Endothelial cell of umbilical vein (primary cell): ENCODE data around the gene SMAD5. TPM values are rescaled to one million over a fixed set of nuclear protein-coding genes. Genes with fewer than 3 reads are reported as not detected.

ENCODE experiments used
- BruUV-seq: library from RNA; stranded (reverse); fragments of 400-500 nt; replicated peaks from 2 replicates; lab custom pipeline; 2021; lab: Mats Ljungman, UMichigan
- CTCF ChIA-PET: fragments of 300-600, 350-600 bp; sonication (Branson Sonifier 250); formaldehyde crosslinking; loops from one replicate; lab custom pipeline; 2021; ENCODE audit warnings: antibody characterized with exemption, inconsistent platforms; lab: Charles Lee
- POLR2A ChIA-PET: fragments of 300-600, 350-600 bp; sonication (Branson Sonifier 250); formaldehyde crosslinking; loops from one replicate; lab custom pipeline; 2021; ENCODE audit warnings: antibody characterized with exemption, inconsistent platforms; lab: Charles Lee
- DNase-seq: peaks from one replicate; pipeline ENCODE4 v3.0.0-alpha.2; 2011; ENCODE audit warnings: low read depth, low spot score
- FAIRE-seq: peaks from 2 replicates; lab custom pipeline; 2011; peaks lifted over from hg19 to GRCh38; lab: Jason Lieb, UNC
- H2AFZ ChIP-seq: 2 replicates; pipeline ENCODE4 v1.6.0; 2012; ENCODE audit warnings: low read depth, low read length, control low read depth, inconsistent platforms
- H3K27ac ChIP-seq: 2 replicates; pipeline ENCODE4 v1.5.1; 2011; ENCODE audit warnings: low read depth, mild to moderate bottlenecking, control low read depth, low read length, moderate library complexity; ENCODE audit not compliant: insufficient read depth
- H3K27me3 ChIP-seq, 2 experiments: 2 replicates each; pipeline versions ENCODE4 v1.6.0 to v1.6.1; 2011; ENCODE audit warnings: low read length in 2 of 2, mixed read lengths in 1 of 2; ENCODE audit not compliant: control insufficient read depth in 2 of 2, insufficient read depth in 2 of 2
- H3K36me3 ChIP-seq, 2 experiments: 2 replicates in 1 of 2; 3 replicates in 1 of 2; pipeline ENCODE4 v1.5.1; 2011; ENCODE audit warnings: low read length in 2 of 2, mild to moderate bottlenecking in 1 of 2, moderate library complexity in 1 of 2; ENCODE audit not compliant: control insufficient read depth in 2 of 2, insufficient read depth in 2 of 2; ENCODE audit errors: extremely low read depth in 1 of 2
- H3K4me1 ChIP-seq: 3 replicates; pipeline ENCODE4 v1.5.1; 2011; ENCODE audit warnings: mild to moderate bottlenecking, low read length; ENCODE audit not compliant: control insufficient read depth, insufficient read depth; ENCODE audit errors: extremely low read depth
- H3K4me2 ChIP-seq: 2 replicates; pipeline ENCODE4 v1.6.1; 2011; ENCODE audit warnings: low read length, control low read depth, mixed read lengths; ENCODE audit not compliant: insufficient read depth
- H3K4me3 ChIP-seq, 3 experiments: fragments of 200-600 bp in 1 of 3; sonication (generic), shearing (Covaris generic) in 1 of 3; replicated peaks in 1 of 3; 2 replicates each; pipeline ENCODE4 v1.5.1; 2011 to 2016; ENCODE audit warnings: control low read depth in 3 of 3, low read length in 3 of 3, mild to moderate bottlenecking in 2 of 3, inconsistent platforms in 1 of 3, low read depth in 1 of 3, moderate library complexity in 1 of 3; ENCODE audit not compliant: insufficient read depth in 1 of 3
- H3K79me2 ChIP-seq: 2 replicates; pipeline ENCODE4 v1.6.0; 2012; ENCODE audit warnings: low read length, inconsistent platforms; ENCODE audit not compliant: control insufficient read depth, insufficient read depth
- H3K9ac ChIP-seq: replicated peaks from 2 replicates; pipeline ENCODE3; 2011; ENCODE audit warnings: low read length, control low read depth; ENCODE audit not compliant: insufficient read depth; ENCODE audit errors: extremely low read depth
- H3K9me1 ChIP-seq: replicated peaks from 3 replicates; pipeline ENCODE4 v1.6.0; 2011; ENCODE audit warnings: mild to moderate bottlenecking, low read length; ENCODE audit not compliant: control insufficient read depth, insufficient read depth; ENCODE audit errors: extremely low read depth
- H3K9me3 ChIP-seq: replicated peaks from 2 replicates; pipeline ENCODE4 v1.5.1; 2012; ENCODE audit warnings: low read length, inconsistent platforms; ENCODE audit not compliant: control insufficient read depth, insufficient read depth
- H4K20me1 ChIP-seq: replicated peaks from 2 replicates; pipeline ENCODE3; 2011; ENCODE audit warnings: mild to moderate bottlenecking, low read length; ENCODE audit not compliant: control insufficient read depth, insufficient read depth; ENCODE audit errors: extremely low read depth
- CTCF ChIP-seq, 2 donors: IDR thresholded peaks; 1 replicate in 1 of 2; 2 replicates in 1 of 2; pipeline ENCODE4 v1.5.1; 2011; ENCODE audit warnings: low read length in 2 of 2, mild to moderate bottlenecking in 2 of 2, moderate library complexity in 2 of 2, control low read depth in 1 of 2, inconsistent platforms in 1 of 2, low read depth in 1 of 2; ENCODE audit not compliant: insufficient read depth in 1 of 2; ENCODE audit errors: extremely low read depth in 1 of 2
- EZH2 ChIP-seq: IDR thresholded peaks from 2 replicates; pipeline ENCODE4 v1.6.1; 2012; ENCODE audit warnings: borderline replicate concordance, low read depth, mild to moderate bottlenecking, moderate library complexity, low read length, inconsistent platforms; ENCODE audit not compliant: severe bottlenecking
- FOS ChIP-seq: IDR thresholded peaks from 2 replicates; pipeline ENCODE4 v1.6.1; 2011; ENCODE audit warnings: mild to moderate bottlenecking, low read length, moderate library complexity, borderline replicate concordance; ENCODE audit not compliant: insufficient read depth
- GATA2 ChIP-seq: IDR thresholded peaks from 2 replicates; pipeline ENCODE4 v1.7.0; 2011; ENCODE audit warnings: low read depth, mild to moderate bottlenecking, moderate library complexity, mixed read lengths, low read length; ENCODE audit not compliant: insufficient read length, insufficient read depth
- MAX ChIP-seq: IDR thresholded peaks from 2 replicates; pipeline ENCODE4 v1.6.1; 2011; ENCODE audit not compliant: insufficient read depth, insufficient read length
- dilution Hi-C: fragments of 300-500 bp; cut with MboI; formaldehyde crosslinking; loops from one replicate; pipeline ENCODE4 v1.15.0; 2019; ENCODE audit warnings: low sequenced_read_pairs; ENCODE audit not compliant: extremely low pct_ligation_motif_present
- intact Hi-C: fragments of 100-400 bp; cut with micrococcal nuclease; formaldehyde crosslinking; loops from one replicate; pipeline ENCODE4 v1.10.0; 2022
- polyA plus RNA-seq, 4 experiments: library from polyadenylated mRNA; depleted of rRNA in 3 of 4; stranded (reverse) in 3 of 4; unstranded in 1 of 4; fragments of >200 nt; gene quantifications; 2 replicates each; pipeline versions ENCODE4 v1.2.1 to v1.2.3, GENCODE V29; 2011 to 2012; ENCODE audit warnings: missing spikeins in 1 of 4
- total RNA-seq: library from RNA; stranded (reverse); gene quantifications from 2 replicates; pipeline ENCODE4 v1.2.3, GENCODE V29; 2021

Gene SMAD5
- total and polyA plus RNA-seq, 2 donors (not counting 3 experiments of a cell fraction or from before 2014, with no cell fraction given): 26.0 to 66.0 TPM

- H3K4me3 ChIP-seq: no peak overlapping the region
- DNase-seq: no peak
- no peaks in the 10 kb centered on the region for H3K9me3 ChIP-seq
- H3K4me1 ChIP-seq: no peaks in the 10 kb centered on the region
- no peaks in the 10 kb centered on the region for H3K9me1 ChIP-seq
- H3K27me3 ChIP-seq: peaks cover 13 to 26% of the 10 kb centered on the region in 2 experiments
- no TSS peak for BruUV-seq
- dilution Hi-C loops: no loop called here
- H3K79me2 ChIP-seq: no peaks in the 10 kb centered on the region
- H3K9ac ChIP-seq: no peak overlapping the region
- H3K27ac ChIP-seq: no peak overlapping the region
- no peak for FAIRE-seq
- ChIA-PET POLR2A (interaction anchor here (0.6 kb wide), 1 partner anchor 326 kb away, joined by 4 read pairs; no protein-coding TSS in a partner anchor), CTCF (interaction anchor here (0.6 to 0.7 kb wide), 2 partner anchors 11 to 59 kb away, joined by 3 read pairs; no protein-coding TSS in a partner anchor)
- TF ChIP-seq FOS (no peak), MAX (no peak), GATA2 (no peak), CTCF (IDR thresholded peaks at IDR 0.05; ENCODE audit: extremely low read depth in 1 of 2, insufficient read depth in 1 of 2, low read depth in 1 of 2, low read length in 2 of 2) (no peak), EZH2 (no peak)
- intact Hi-C loops: no loop called here
- no peak overlapping the region for H2AFZ ChIP-seq
- no peaks in the 10 kb centered on the region for H4K20me1 ChIP-seq
- H3K4me2 ChIP-seq: no peak overlapping the region
- H3K36me3 ChIP-seq: no peaks in the 10 kb centered on the region
Measured at GRCh38 chr5:136205061-136205702, 72.5 kb downstream of the SMAD5 start.
